Sigmoid colon (tissue), 7 donors: Measurements from ENCODE around the gene SCAANT1. TPM values are rescaled to one million over a fixed set of nuclear protein-coding genes. Genes with fewer than 3 reads are reported as not detected.

ENCODE experiments used
- DNase-seq: peaks from one replicate; pipeline ENCODE4 v3.0.0-alpha.2; 2019
- H3K27ac ChIP-seq, 4 donors: fragments of 200-600 bp; sonication (generic); one replicate each; pipeline ENCODE4 v1.5.1; 2016 to 2019; ENCODE audit warnings: mild to moderate bottlenecking in 1 of 4
- H3K27me3 ChIP-seq, 3 donors: fragments of 200-600 bp; sonication (generic); one replicate each; pipeline ENCODE4 v1.5.1; 2019; ENCODE audit warnings: mild to moderate bottlenecking in 1 of 3
- H3K36me3 ChIP-seq, 4 donors: fragments of 200-600 bp; sonication (generic); one replicate each; pipeline ENCODE4 v1.5.1; 2016 to 2019
- H3K4me1 ChIP-seq, 4 donors: fragments of 200-600 bp; sonication (generic); one replicate each; pipeline ENCODE4 v1.5.1; 2017 to 2019
- H3K4me3 ChIP-seq, 4 donors: fragments of 200-600 bp; sonication (generic); one replicate each; pipeline ENCODE4 v1.5.1; 2017 to 2019; ENCODE audit warnings: mild to moderate bottlenecking in 2 of 4, moderate library complexity in 1 of 4
- H3K9me3 ChIP-seq, 4 donors: fragments of 200-600 bp in 3 of 4; sonication (generic) in 3 of 4; one replicate each; pipeline versions ENCODE4 v1.5.1 to v1.6.1; 2013 to 2019
- EP300 ChIP-seq, 4 donors: sonication (generic); formaldehyde crosslinking; IDR thresholded peaks; one replicate each; pipeline ENCODE4 v1.6.1; 2017; ENCODE audit warnings: antibody characterized with exemption in 4 of 4
- POLR2A ChIP-seq, 2 donors: fragments of 450-650 bp; IDR thresholded peaks; one replicate each; pipeline ENCODE4 v1.6.1; 2016; ENCODE audit warnings: antibody characterized with exemption in 2 of 2, mild to moderate bottlenecking in 2 of 2, moderate library complexity in 2 of 2
- POLR2AphosphoS5 ChIP-seq, 4 donors: sonication (generic); formaldehyde crosslinking; IDR thresholded peaks; one replicate each; pipeline ENCODE4 v1.6.1; 2017; ENCODE audit warnings: antibody characterized with exemption in 4 of 4
- WGBS, 2 donors: extraction: QIAGEN DNeasy Blood & Tissue Kit; methylation state at CpG; one replicate each; pipeline ENCODE4 v1.1.7; 2013; 5-methylcytosine and 5-hydroxymethylcytosine counted together
- intact Hi-C: fragments of 100-400 bp; cut with DNase I; formaldehyde crosslinking; loops from one replicate; pipeline ENCODE4 v1.15.1; 2023
- polyA plus RNA-seq, 3 donors: library from polyadenylated mRNA; stranded (reverse); fragments of 200-250 nt; gene quantifications; one replicate each; pipeline ENCODE4 v1.2.3, GENCODE V29; 2013
- total RNA-seq, 4 donors: library from RNA; depleted of rRNA; stranded (reverse); fragments of >200 nt; gene quantifications; one replicate each; pipeline ENCODE4 v1.1.0, GENCODE V29; 2016
- TF ChIP-seq, protein P1 (sequence below), 4 experiments: fragments of 450-650 bp in 3 of 4; fragments of 200-600 bp in 1 of 4; IDR thresholded peaks; one replicate each; pipeline ENCODE4 v1.5.1; 2016 to 2019; ENCODE audit warnings: antibody characterized with exemption in 4 of 4, mild to moderate bottlenecking in 3 of 4, moderate library complexity in 2 of 4
- donor health status: healthy with polysubstance abuse.
- donor health status: Bipolar disorder and iron deficiency.
- donor health status: healthy.

Gene SCAANT1
- total and polyA plus RNA-seq, 7 donors = not detected

DNA sequence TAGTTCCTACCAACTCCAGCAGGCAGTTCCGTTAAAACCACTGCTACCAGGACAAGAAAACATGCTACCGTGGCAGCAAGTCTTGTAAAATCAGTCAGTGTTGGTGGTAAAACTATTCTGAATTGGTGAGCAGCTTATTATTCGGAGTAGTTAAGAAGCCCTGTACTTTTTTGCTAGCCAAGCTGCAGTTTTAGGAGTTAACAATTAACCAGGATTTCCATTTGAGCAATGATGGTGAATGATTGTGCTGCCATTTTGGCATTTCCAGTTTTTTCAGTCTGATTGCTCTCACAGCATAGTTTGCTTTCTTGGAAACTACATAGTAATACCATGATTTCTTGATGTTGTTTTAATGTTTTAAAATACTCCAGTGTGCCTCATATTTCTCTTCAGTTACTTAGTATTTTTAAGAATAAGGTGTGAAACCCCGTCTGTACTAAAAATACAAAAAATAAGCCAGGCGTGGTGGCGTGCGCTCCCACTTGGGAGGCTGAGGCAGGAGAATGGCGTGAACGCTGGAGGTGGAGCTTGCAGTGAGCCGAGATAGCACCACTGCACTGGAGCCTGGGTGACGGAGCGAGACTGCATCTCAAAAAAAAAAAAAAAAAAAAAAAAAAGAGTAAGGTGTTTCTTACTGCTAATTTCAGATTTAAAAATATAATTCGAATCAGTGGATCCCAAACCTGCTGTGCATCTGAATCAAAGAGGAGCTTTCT lies 43.8 kb upstream of the SCAANT1 start:
- H3K4me1 ChIP-seq = peaks cover 0 to 56% (median 36%) of the 10 kb centered on the region in 4 donors
- intact Hi-C loops = no loop called here
- H3K9me3 ChIP-seq = no peaks in the 10 kb centered on the region
- H3K4me3 ChIP-seq = no peak overlapping the region
- peaks cover 0 to 7% (median 0%) of the 10 kb centered on the region in 4 donors for H3K36me3 ChIP-seq
- 78 to 90% methylated on average over 13 of the region's 13 CpGs for WGBS, 2 donors
- no peak for DNase-seq
- no peaks in the 10 kb centered on the region for H3K27me3 ChIP-seq
- TF ChIP-seq POLR2AphosphoS5 (IDR thresholded peaks at IDR 0.05) = no peak
- TF ChIP-seq, protein P1, sequence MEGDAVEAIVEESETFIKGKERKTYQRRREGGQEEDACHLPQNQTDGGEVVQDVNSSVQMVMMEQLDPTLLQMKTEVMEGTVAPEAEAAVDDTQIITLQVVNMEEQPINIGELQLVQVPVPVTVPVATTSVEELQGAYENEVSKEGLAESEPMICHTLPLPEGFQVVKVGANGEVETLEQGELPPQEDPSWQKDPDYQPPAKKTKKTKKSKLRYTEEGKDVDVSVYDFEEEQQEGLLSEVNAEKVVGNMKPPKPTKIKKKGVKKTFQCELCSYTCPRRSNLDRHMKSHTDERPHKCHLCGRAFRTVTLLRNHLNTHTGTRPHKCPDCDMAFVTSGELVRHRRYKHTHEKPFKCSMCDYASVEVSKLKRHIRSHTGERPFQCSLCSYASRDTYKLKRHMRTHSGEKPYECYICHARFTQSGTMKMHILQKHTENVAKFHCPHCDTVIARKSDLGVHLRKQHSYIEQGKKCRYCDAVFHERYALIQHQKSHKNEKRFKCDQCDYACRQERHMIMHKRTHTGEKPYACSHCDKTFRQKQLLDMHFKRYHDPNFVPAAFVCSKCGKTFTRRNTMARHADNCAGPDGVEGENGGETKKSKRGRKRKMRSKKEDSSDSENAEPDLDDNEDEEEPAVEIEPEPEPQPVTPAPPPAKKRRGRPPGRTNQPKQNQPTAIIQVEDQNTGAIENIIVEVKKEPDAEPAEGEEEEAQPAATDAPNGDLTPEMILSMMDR (IDR thresholded peaks at IDR 0.05) = no peak
- H3K27ac ChIP-seq = peak overlapping the region in 1 of 4 donors; percentile 21

DNA sequence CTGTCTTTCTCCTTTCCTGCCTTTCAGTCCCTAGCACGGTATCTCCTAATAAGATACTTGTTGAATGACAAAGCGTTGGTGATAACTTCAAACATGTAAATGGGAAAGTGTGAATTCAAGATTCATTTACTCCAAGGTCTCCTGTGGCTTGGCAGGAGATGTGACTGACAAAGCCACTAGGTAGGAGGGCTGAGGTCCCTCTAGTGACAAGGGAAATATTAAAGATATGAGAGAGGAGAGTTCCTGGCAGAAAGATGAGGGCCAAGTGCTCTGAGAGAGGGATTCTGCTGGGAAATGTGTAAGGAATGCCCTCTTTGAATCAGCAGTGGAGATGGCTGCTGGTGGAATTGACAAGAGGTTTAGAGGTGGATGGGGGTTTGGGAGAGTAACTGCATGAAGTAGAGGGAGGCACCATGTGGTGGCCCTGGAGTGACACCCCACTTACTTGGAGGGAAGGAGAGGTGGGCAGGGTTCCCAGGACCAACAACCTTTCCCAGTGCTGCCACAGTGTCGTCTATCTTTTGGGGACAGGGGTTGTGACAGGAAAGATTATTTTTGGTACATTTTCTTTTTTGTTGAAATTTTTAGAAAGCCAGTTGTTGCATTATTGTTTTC lies 43.0 kb upstream of the SCAANT1 start:
- no peak overlapping the region for H3K27ac ChIP-seq
- no peak overlapping the region for H3K4me3 ChIP-seq
- 90 to 94% methylated on average over 3 of the region's 3 CpGs for WGBS, 2 donors
- no peaks in the 10 kb centered on the region for H3K27me3 ChIP-seq
- DNase-seq = no peak
- H3K4me1 ChIP-seq = peaks cover 0 to 57% (median 35%) of the 10 kb centered on the region in 4 donors
- peaks cover 0 to 7% (median 0%) of the 10 kb centered on the region in 4 donors for H3K36me3 ChIP-seq
- TF ChIP-seq POLR2A (IDR thresholded peaks at IDR 0.05) = no peak
- no peak for TF ChIP-seq EP300 (IDR thresholded peaks at IDR 0.05)
- TF ChIP-seq, protein P1 (IDR thresholded peaks at IDR 0.05) = no peak
- TF ChIP-seq POLR2AphosphoS5 (IDR thresholded peaks at IDR 0.05) = no peak
- intact Hi-C loops = no loop called here
- no peaks in the 10 kb centered on the region for H3K9me3 ChIP-seq

DNA sequence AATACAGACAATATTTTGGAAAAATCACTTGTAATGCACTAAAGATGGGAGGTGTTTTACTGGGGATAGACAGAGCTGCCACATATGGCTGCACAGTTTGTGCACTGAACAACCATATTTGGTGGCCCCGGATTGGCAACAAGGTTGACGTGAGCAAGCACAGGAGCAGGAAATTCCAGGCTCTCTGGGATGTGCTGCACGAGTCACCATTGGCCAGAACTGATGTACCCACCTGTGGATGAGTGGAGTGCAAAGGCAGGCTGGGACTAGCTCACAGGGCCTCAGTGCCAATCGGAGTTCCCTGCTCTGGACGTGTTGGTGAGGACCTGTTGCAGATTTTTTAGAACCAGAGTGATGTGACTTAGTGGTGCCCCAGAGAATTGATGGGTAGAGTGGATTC lies 42.0 kb upstream of the SCAANT1 start:
- H3K27ac ChIP-seq = peak overlapping the region in 1 of 4 donors; percentile 6
- peaks cover 0 to 7% (median 0%) of the 10 kb centered on the region in 4 donors for H3K36me3 ChIP-seq
- intact Hi-C loops = no loop called here
- H3K4me1 ChIP-seq = peaks cover 0 to 57% (median 32%) of the 10 kb centered on the region in 4 donors
- DNase-seq = no peak
- WGBS, 2 donors = 93 to 95% methylated on average over 5 of the region's 5 CpGs
- H3K4me3 ChIP-seq = no peak overlapping the region
- H3K9me3 ChIP-seq = no peaks in the 10 kb centered on the region
- TF ChIP-seq, protein P1 (IDR thresholded peaks at IDR 0.05) = no peak
- TF ChIP-seq EP300 (IDR thresholded peaks at IDR 0.05) = no peak
- no peaks in the 10 kb centered on the region for H3K27me3 ChIP-seq

DNA sequence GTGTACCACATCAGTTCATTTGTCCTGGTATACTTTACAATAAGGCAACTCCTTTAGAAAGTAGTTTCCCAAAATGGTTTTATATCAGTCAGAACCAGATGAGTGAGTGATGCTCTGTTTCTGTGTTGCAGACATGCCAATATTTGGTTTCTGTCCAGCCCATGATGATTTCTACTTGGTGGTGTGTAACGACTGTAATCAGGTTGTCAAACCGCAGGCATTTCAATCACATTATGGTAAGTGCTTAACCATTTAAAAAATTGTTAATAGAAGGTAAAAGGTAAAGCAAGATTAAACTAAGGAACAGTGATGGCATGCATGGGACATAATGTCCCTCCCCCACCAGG lies 40.0 kb upstream of the SCAANT1 start:
- intact Hi-C loops = no loop called here
- WGBS, 2 donors = 80 to 86% methylated on average over 2 of the region's 2 CpGs
- H3K36me3 ChIP-seq = peaks cover 0 to 7% (median 0%) of the 10 kb centered on the region in 4 donors
- H3K27me3 ChIP-seq = no peaks in the 10 kb centered on the region
- no peak overlapping the region for H3K27ac ChIP-seq
- H3K4me3 ChIP-seq = no peak overlapping the region
- H3K9me3 ChIP-seq = no peaks in the 10 kb centered on the region
- peaks cover 0 to 59% (median 43%) of the 10 kb centered on the region in 4 donors for H3K4me1 ChIP-seq
- no peak for TF ChIP-seq POLR2A (IDR thresholded peaks at IDR 0.05)
- TF ChIP-seq, protein P1 (IDR thresholded peaks at IDR 0.05) = no peak
- no peak for TF ChIP-seq POLR2AphosphoS5 (IDR thresholded peaks at IDR 0.05)
- TF ChIP-seq EP300 (IDR thresholded peaks at IDR 0.05) = no peak
- DNase-seq = no peak
